GM21423 (cell line): ENCODE measurements around the gene IFNGR2.
"Not testable (repeated sequence)": the region's sequence is repeated elsewhere in the genome, so short reads cannot be mapped to it uniquely, and the experiment has no call there.

Source experiments
- ATAC-seq: cut with Tn5 transposase; IDR thresholded peaks from one replicate; pipeline ENCODE4 v1.9.1; 2021; ENCODE audit warnings: mild to moderate bottlenecking, moderate library complexity; ENCODE audit not compliant: unreplicated experiment

Gene IFNGR2

DNA sequence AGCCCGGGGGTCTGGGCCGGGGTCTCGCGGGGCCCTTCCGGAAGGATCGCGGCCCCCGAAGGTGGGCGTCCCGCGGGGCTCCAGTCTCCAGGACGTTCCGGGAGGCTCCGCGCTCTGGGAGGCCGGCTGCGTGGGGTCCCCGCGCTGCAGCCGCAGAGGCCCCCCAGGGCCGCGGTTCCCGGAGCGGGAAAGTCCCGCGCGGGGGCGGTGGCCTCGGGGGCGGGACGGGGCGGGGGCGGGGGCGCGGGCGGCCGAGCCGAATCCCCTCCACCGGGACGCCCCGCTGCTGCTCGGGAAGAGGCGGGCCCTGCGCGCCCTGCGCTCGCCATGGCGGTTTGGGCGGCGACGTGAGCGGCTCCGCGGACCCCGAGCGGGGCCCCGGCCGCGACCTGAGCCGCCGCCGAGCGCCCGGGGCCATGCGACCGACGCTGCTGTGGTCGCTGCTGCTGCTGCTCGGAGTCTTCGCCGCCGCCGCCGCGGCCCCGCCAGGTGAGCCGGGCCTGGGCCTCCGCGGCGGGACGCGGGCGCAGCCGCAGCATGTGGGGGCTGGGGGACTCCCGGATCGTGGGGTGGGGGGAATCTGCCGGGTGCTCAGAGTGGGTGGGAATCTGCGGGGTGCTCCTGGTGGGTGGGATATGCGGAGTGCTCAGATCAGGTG is at the start of gene IFNGR2:
Gene IFNGR2 (plus strand): TSS at position 286 of the 658 bp plus-strand sequence. CDS start 131 bp downstream, at position 417.
- no peak for ATAC-seq

GRCh38 chr21:33355355-33355754 is 47.9 kb upstream of the IFNGR2 start:
- no peak for ATAC-seq

DNA sequence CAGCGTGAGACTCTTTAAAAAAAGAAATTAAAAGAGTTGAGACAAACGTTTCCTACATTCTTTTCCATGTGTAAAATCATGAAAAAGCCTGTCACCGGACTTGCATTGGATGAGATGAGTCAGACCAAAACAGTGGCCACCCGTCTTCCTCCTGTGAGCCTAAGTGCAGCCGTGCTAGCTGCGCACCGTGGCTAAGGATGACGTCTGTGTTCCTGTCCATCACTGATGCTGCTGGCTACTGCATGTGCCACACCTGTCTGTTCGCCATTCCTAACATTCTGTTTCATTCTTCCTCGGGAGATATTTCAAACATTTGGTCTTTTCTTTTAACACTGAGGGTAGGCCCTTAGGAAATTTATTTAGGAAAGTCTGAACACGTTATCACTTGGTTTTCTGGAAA is 47.2 kb upstream of the IFNGR2 start:
- no peak for ATAC-seq

DNA sequence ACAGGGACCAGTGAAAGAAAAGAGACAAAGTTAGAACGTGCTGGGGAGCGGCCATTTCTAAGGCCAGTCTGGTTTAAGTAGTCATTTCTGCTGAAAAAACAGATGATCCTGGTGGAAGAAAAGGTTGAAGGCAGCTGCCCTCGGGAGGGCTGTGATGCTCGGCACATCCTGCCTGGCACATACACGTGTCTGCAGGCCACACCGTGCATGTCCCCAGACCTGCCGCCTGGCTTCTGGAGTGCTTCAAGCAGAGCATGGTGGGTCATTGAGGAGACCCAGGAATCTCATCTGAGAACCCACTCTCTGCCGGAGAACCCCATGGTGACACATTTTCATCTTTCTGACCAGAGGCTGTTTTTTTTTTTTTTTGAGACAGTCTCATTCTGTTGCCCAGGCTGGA is 46.0 kb upstream of the IFNGR2 start:
- ATAC-seq = no peak

GRCh38 chr21:33359446-33359845 is 43.8 kb upstream of the IFNGR2 start:
- ATAC-seq = no peak

GRCh38 chr21:33360281-33360680 is 42.9 kb upstream of the IFNGR2 start:
- ATAC-seq = no peak

DNA sequence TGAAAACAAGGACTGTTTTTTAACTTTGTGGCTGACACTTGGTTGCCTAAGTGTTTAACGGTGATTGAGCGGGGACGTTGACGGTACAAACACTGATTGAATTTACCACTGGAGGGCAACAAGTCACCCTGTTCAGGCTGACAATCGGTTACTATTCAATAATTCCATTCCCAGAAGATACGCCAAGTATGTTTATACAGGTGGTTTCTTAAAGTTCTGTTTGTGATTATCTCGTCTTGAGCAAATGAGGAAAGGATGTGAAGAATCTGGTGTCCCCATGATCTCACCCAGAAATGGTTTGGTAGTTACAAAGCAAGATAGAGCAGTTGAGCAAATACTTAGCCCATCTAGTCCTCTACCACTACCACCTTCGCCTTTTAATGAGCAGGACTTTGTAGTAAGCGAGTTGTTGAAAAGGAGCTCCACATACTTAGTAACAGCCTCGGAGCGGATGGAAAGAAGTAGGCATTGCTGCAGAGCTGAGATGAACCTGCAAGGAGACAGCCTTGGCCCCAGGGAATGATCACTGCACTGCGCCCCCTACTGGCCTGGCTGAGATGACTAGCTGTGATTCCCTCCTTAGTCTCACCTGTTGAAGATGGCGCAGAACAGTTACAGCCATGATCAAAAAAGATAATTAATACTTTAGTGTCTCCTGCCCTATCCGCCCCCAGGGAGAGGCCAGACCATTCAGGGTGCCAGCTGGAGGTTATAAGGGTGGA is 42.2 kb upstream of the IFNGR2 start:
- ATAC-seq = peak; percentile 70

DNA sequence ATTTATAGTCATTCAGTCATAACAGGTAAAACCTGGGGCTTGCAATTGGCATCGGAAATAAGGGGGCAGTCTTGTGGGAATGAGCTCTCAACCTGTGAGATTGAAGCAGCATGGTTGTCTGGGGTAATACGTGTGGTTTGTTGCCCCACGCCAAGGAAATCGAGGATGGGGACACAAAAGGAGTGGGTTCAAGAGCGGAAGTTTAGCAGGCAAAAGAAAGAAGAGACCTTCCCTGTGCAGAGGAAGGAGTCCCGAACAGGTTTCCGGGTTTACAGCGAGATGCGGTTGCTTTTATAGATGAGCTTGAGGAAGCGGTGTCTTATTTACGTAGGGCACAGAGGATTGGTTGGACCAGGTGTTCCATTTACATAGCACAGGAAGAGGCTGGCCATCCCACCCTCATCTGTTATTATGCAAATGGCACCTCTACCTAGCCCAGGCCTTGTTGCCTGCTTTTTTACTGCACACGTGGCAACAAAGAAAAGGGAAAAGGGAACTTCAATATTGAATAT is 41.1 kb upstream of the IFNGR2 start:
- peak; percentile 37 for ATAC-seq

DNA sequence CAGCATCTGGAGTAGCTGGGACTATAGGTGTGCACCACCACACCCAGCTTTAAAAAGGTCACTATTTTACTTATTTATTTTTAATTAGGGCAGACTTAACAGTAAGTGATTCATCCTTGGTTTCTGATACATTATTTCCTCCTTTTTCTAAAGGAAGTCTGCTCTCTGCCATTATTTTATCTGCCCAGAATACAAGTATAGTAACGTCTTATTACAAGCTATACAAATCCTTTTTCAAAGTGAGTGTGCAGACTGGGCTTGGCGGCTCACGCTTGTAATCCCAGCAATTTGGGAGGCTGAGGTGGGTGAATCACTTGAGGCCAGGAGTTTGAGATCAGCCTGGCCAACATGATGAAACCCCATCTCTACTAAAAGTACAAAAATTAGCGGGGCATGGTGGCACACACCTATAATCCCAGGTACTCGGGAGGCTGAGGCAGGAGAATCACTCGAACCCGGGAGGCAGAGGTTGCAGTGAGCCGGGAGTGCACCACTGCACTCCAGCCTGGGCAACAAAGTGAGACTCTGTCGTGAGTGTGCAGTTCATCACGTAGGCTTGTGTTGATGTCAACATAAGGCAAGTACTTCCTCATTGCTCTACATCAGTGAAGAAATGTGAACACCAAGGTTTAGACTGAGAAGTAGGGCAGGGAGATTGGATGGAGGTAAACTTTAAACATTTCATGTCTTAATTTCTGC is 39.2 kb upstream of the IFNGR2 start:
- ATAC-seq = not testable (repeated sequence)

DNA sequence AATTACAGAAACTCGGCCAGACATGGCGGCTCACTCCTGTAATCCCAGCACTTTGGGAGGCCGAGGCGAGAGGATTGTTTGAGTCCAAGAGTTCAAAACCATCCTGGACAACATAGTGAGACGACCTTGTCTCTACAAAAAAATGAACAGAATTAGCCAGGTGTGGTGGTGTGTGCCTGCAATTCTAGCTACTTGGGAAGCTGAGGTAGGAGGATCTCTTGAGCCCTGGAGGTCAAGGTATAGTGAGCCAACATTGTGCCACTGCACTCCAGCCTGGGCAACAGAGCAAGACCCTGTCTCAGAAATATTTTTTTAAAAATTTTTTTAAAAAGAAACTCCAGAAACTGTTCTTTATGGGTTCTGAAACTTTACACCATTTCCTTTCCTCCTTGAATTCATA is 38.4 kb upstream of the IFNGR2 start:
- ATAC-seq = no peak

DNA sequence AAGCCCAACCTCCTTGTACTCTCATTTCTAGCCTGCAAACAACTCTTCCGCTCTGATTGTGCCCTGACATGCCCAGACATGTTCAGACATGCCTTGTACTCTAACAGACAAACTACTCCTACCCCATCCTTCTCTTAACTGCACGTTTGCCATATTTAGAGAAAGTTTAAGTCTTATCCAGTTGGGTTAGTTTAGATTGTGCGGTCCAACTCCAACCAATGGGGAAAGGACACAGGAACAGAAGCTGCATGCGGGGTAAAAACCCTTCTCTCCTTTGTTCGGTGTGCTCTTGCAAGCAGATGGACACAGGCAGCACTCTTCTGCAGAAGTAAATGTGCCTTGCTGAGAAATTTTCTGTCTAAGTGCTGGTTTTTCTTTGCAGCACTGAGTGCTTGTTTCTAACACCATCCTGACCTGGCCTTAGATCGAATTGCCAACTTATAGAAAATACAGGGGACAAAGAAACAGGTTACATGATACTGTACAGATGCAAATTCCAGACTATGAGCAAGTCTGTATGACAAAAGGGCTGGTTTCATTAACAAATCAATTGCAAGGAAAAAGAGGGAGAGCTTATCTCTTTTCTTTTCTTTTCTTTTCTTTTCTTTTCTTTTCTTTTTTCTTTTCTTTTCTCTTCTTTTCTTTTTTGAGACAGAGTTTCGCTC is 35.8 kb upstream of the IFNGR2 start:
- no peak for ATAC-seq

DNA sequence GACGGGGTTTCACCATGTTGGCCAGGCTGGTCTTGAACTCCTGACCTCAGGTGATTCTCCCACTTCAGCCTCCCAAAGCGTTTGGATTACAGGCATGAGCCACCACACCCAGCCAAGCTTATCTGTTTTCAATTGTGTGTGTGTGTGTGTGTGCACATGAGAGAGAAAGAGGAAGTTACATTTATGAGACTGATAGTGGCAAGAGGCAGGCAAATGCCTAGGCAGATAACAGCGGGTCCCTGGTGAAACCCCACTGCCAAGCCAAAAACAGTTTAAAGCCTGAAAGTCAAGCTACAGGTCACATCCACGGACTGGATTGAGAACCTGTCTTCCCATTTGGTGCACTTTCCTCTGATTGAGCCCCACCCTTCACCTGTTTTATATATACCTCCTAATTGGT is 35.1 kb upstream of the IFNGR2 start:
- ATAC-seq = no peak

GRCh38 chr21:33368576-33368975 is 34.6 kb upstream of the IFNGR2 start:
- ATAC-seq = no peak

DNA sequence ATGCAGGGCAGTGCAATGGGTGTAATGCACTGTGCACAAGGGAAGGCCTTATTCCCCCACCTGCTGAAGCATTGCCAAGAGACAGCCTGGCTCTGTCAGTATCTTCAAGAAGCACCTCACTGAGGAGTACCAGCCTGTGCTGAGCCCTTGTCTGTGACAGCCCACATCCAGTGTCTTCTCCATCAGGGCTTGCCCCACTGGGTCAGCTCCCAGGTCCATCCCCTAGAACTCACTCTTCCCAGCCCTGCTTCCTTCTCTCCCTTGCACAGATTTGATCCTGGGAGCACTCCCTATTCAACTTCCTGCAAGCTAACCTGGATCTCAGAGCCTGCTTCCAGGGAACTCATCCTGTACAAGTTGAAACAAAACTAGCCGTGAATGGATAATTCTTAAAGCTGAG is 33.6 kb upstream of the IFNGR2 start:
- no peak for ATAC-seq

DNA sequence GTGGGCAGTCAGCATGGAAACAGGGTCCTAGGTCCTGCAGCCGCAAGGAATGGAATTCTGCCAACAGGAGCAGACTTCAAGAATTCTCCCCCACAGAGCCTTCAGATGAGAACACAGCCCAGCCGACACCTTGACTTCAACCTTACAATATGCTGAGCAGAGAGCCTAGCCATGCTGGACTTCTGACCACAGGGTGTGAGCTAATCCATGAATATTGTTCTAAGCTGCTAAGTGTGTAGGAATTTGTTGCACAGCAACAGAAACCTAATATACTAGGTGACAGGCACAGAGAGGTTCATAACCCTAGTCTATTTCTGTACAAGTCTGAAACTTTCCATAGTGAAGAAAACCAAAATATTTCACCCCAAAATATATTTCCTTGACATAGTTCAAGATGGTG is 32.9 kb upstream of the IFNGR2 start:
- ATAC-seq = no peak

GRCh38 chr21:33371366-33371765 is 31.8 kb upstream of the IFNGR2 start:
- ATAC-seq = no peak

- ATAC-seq = no peak
Measured at GRCh38 chr21:33372582-33372981, 30.6 kb upstream of the IFNGR2 start.

DNA sequence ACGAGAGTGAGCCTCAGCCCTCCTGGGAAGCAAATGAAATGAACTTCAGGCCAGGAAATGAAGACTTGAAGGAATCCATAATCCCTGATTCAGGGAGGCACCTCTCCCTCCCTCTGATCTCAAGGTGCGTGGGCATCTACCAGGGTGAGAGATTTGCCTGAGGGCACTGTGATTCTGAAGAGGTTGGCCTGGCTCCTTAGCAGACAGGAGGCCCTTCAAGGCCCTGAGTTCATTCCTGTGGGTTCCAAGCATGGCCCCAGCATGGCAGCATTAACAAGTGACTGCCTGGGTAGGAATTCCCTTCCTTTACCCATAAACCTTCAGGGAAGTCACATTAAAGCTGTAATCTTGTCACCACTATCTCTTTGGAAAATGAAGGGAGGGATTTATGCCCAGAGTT is 29.8 kb upstream of the IFNGR2 start:
- no peak for ATAC-seq

GRCh38 chr21:33374080-33374449 is 29.1 kb upstream of the IFNGR2 start:
- no peak for ATAC-seq

- peak; percentile 65 for ATAC-seq
Measured at GRCh38 chr21:33374450-33375096, 28.6 kb upstream of the IFNGR2 start.

GRCh38 chr21:33375101-33375644 is 28.0 kb upstream of the IFNGR2 start:
- ATAC-seq = no peak
